Endometrial microvascular endothelial cells (primary cell): ENCODE measurements around the gene ARHGAP30. TPM values are rescaled to one million over a fixed set of nuclear protein-coding genes. Genes with fewer than 3 reads are reported as not detected.

Source experiments
- in situ Hi-C: cut with HindIII; loops from 2 replicates; pipeline ENCODE4 v1.10.0; 2017; ENCODE audit warnings: low sequenced_read_pairs, low pct_unique_long_range_greater_than_20kb; ENCODE audit errors: inconsistent ontology term
- total RNA-seq: library from RNA; depleted of rRNA; stranded (reverse); fragments of >200 nt; gene quantifications from one replicate; pipeline ENCODE4 v1.2.3, GENCODE V29; 2015; ENCODE audit errors: inconsistent ontology term

Gene ARHGAP30
- total RNA-seq, 1 donor from 2014 or later: not detected

- in situ Hi-C loops: loop anchor here (10.0 kb wide), 1 partner anchor 48 kb away; the partner anchor contains the start of gene USF1
Observed at GRCh38 chr1:161092621-161093028, 22.9 kb upstream of the ARHGAP30 start.

- in situ Hi-C loops: loop anchor here (10.0 kb wide), 1 partner anchor 47 kb away; the partner anchor contains the start of gene USF1
Observed at GRCh38 chr1:161091796-161092507, 22.3 kb upstream of the ARHGAP30 start.

- in situ Hi-C loops: loop anchor here (10.0 kb wide), 1 partner anchor 46 kb away; the partner anchor contains the start of gene USF1
Observed at GRCh38 chr1:161091093-161091492, 21.4 kb upstream of the ARHGAP30 start.

GRCh38 chr1:161090617-161091016, 20.9 kb upstream of the ARHGAP30 start:
- in situ Hi-C loops: loop anchor here (10.0 kb wide), 1 partner anchor 46 kb away; the partner anchor contains the start of gene USF1

- in situ Hi-C loops: loop anchor here (10.0 kb wide), 1 partner anchor 45 kb away; the partner anchor contains the start of gene USF1
Observed at GRCh38 chr1:161089938-161090337, 20.2 kb upstream of the ARHGAP30 start.

GRCh38 chr1:161089251-161089924, 19.7 kb upstream of the ARHGAP30 start, which contains the start of gene NECTIN4:
Gene NECTIN4, minus strand, starts transcription at chr1:161089558. Its CDS starts 262 bp downstream, at chr1:161089296.
- in situ Hi-C loops: no loop called here

- in situ Hi-C loops: no loop called here
Observed at GRCh38 chr1:161088587-161089110, 19.0 kb upstream of the ARHGAP30 start.

- in situ Hi-C loops: no loop called here
Observed at GRCh38 chr1:161086457-161086856, 16.8 kb upstream of the ARHGAP30 start.

GRCh38 chr1:161085165-161085564, 15.5 kb upstream of the ARHGAP30 start:
- in situ Hi-C loops: no loop called here

GRCh38 chr1:161084597-161084988, 14.9 kb upstream of the ARHGAP30 start:
- in situ Hi-C loops: no loop called here

GRCh38 chr1:161083748-161084596, 14.3 kb upstream of the ARHGAP30 start:
- in situ Hi-C loops: no loop called here

- in situ Hi-C loops: no loop called here
Observed at GRCh38 chr1:161082996-161083747, 13.5 kb upstream of the ARHGAP30 start.

GRCh38 chr1:161082483-161082882, 12.8 kb upstream of the ARHGAP30 start:
- in situ Hi-C loops: no loop called here

GRCh38 chr1:161081519-161081918, 11.8 kb upstream of the ARHGAP30 start:
- in situ Hi-C loops: no loop called here

GRCh38 chr1:161080441-161081405, 11.0 kb upstream of the ARHGAP30 start:
- in situ Hi-C loops: no loop called here

- in situ Hi-C loops: no loop called here
Observed at GRCh38 chr1:161079436-161080110, 9.9 kb upstream of the ARHGAP30 start.

- in situ Hi-C loops: no loop called here
Observed at GRCh38 chr1:161077426-161077825, 7.7 kb upstream of the ARHGAP30 start.
